Adipose tissue (tissue), 3 donors: Measurements from ENCODE around the gene CDH4. TPM values are rescaled to one million over a fixed set of nuclear protein-coding genes. Genes with fewer than 3 reads are reported as not detected.

Experiments used
- H3K27ac ChIP-seq: one replicate; pipeline ENCODE4 v1.5.1; 2013; ENCODE audit warnings: low read depth, low read length
- WGBS, 3 donors: extraction: QIAGEN DNeasy Blood & Tissue Kit; methylation state at CpG; one replicate each; pipeline ENCODE4 v1.1.7; 2013; 5-methylcytosine and 5-hydroxymethylcytosine counted together
- polyA plus RNA-seq, 3 donors: library from polyadenylated mRNA; stranded (reverse); fragments of 200-250 nt; gene quantifications; one replicate each; pipeline ENCODE4 v1.2.3, GENCODE V29; 2013
- donor health status: healthy with polysubstance abuse.
- donor health status: Bipolar disorder and iron deficiency.
- donor health status: healthy.

CDH4 gene
- polyA plus RNA-seq, 3 donors, result 0.04 to 0.11 (median 0.05) TPM

DNA sequence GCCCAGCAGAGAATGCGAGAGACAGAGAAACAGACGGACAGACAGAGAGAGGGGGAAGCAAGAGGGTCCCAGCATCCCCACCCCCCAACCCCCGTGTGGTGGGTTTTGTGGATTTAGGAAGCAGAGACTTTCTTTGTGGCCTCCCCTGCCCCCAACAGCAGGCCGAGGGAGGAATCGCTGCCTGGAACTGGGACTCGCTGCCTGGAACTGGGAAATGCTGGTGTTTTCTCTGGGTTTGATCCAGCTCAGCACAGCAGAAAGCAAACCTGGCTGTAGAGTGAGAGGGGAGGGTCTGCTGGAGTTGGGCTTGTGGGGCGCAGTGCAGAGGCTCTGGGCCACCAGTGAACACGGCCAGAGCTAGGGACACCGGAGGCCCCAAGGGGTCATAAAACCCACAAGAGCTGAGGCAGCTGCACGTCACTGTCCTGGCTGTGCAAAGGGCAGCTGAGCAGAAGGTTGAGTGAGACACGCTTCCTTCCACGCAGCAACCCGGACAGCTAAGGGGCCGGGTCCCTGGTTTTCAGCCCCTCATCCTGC, 631.9 kb downstream of the CDH4 start:
- WGBS, 3 donors, result 40 to 67% (median 64%) methylated on average over 14 of the region's 14 CpGs
- H3K27ac ChIP-seq, result no peak overlapping the region

DNA sequence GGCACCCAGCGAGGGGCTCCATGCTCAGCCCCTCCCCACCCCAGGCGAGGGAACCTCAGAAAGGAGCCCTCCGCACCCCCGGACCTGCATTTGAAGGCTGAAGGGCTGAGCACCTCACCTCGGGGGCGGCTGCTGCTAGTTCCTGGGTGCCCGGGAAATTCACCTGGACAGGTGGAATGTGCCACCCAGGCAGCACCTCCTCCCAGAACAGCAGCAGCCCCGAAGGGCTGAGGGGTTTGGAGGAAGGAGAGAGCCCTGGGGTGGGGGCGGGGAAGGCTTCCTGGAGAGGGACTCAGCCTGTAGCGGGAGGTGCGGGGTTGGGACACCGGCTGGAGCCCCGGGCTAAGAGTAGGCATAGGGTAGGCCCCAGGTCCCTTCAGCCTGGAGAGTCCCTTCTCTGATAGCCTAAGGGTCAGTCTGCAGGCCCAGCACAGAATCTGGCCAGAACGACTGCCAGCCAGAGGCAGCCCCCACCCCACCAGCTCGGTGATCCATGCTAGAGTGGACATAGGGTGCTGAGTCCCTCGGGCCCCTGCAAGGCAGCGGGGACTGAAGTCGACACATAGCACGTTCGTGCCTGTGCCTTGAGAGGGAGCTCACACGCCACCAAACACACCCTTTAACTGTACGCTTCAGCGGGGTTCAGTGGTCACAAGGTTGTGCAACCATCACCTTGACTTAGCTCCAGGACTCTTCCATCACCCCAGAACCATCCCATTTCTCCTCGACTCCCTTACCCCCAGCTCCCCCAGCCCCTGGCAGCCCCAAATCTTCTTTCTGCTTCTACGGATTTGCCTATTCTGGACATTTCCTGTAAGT, 632.7 kb downstream of the CDH4 start:
- WGBS, 3 donors, result 68 to 84% (median 81%) methylated on average over 22 to 25 of the region's 25 CpGs
- H3K27ac ChIP-seq, result no peak overlapping the region

- no peak overlapping the region for H3K27ac ChIP-seq
- WGBS, 3 donors, result 77 to 84% (median 80%) methylated on average over 20 to 21 of the region's 21 CpGs
Observed at GRCh38 chr20:61885759-61886715, 634.0 kb downstream of the CDH4 start.

DNA sequence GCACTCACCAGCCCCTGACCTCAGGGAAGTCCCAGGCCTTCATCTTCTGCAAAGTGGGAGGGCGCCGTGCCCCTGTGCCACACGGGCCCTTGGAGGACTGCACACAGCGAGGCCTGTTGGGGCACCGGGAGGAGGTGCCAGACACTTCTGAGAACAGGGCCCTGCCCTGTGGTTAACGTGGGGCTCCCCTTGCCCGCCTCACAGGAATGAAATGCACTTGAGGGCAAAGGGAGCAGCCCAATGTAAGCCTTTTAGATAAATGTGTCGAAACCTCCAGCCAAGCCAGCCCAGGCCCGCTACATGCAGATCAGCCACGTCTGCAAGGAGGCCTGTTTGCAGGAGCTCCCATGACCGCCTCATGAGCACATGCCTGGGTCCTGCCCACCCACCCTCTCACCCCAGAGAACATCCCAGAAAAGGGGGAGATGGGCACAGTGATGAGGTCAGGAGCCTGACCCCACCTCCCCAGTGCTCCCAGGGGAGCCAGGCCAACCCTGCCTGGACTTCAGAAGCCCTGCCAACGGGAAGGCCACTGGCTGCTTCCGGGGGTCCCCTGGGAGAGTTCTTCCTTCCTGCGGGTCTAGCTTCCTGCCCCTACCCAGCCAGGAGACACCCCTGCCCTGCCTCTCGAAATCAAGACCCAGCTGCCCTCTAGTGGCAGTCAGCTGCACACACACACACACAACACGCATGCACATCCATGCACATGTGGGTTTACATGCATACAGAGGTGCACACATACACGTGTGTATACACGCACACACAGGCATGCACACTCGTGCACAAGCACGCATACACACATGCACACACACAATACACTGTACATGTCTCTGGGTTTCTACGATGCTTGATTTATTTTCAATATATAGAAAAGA, 634.9 kb downstream of the CDH4 start:
- H3K27ac ChIP-seq, result no peak overlapping the region
- WGBS, 3 donors, result 44 to 49% (median 48%) methylated on average over 21 of the region's 21 CpGs

GRCh38 chr20:61887596-61888093, 635.6 kb downstream of the CDH4 start:
- WGBS, 3 donors, result 51 to 61% (median 61%) methylated on average over 13 of the region's 13 CpGs
- no peak overlapping the region for H3K27ac ChIP-seq

GRCh38 chr20:61888101-61888865, 636.2 kb downstream of the CDH4 start:
- H3K27ac ChIP-seq, result no peak overlapping the region
- 90 to 95% (median 92%) methylated on average over 19 of the region's 19 CpGs for WGBS, 3 donors

GRCh38 chr20:61889659-61890058, 637.6 kb downstream of the CDH4 start:
- 93 to 97% (median 97%) methylated on average over 1 of the region's 1 CpG for WGBS, 3 donors
- no peak overlapping the region for H3K27ac ChIP-seq

DNA sequence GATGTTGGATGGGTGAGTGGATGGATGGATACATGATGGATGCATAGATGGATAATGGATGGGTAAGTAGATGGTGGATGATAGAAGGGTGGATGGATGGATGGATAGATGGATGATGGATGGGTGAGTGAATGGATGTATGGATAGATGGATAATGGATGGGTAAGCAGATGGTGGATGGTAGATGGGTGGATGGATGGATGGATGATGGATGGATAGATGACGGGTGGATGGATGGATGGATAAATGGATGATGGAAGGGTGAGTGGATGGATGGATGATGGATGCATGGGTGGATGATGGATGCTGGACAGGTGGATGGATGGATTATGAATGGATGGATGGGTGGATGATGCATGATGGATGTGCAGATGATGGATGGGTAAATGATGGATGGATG, 638.1 kb downstream of the CDH4 start:
- no peak overlapping the region for H3K27ac ChIP-seq
- WGBS, 3 donors, result 0 to 52% (median 2%) methylated on average over 1 of the region's 1 CpG

GRCh38 chr20:61891476-61891875, 639.4 kb downstream of the CDH4 start:
- 62 to 67% (median 66%) methylated on average over 6 of the region's 6 CpGs for WGBS, 3 donors
- no peak overlapping the region for H3K27ac ChIP-seq

GRCh38 chr20:61891916-61892649, 640.0 kb downstream of the CDH4 start:
- no peak overlapping the region for H3K27ac ChIP-seq
- WGBS, 3 donors, result 71 to 77% (median 71%) methylated on average over 6 of the region's 6 CpGs

- 86 to 91% (median 89%) methylated on average over 22 of the region's 22 CpGs for WGBS, 3 donors
- no peak overlapping the region for H3K27ac ChIP-seq
Observed at GRCh38 chr20:61895016-61895415, 643.0 kb downstream of the CDH4 start.

DNA sequence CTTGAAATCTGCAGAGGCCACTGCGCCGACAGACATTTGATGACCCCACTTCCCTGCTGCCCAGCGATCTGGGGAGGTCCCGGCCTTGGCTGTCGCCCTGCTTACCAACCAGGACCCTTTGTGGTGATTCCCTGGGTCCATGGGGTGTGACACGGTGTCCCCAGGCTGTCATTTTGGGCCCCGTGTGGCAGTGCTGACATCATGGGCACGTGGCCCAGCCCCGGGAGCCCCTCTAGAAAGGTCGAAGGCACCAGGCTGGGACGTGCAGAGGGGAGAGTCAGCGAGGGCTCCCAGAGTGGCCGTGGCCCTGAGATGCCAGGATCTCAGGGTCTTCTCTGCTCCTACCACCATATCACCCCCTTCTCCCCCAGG, 643.6 kb downstream of the CDH4 start:
- 72 to 81% (median 78%) methylated on average over 10 to 13 of the region's 13 CpGs for WGBS, 3 donors
- no peak overlapping the region for H3K27ac ChIP-seq

GRCh38 chr20:61896058-61896961, 644.2 kb downstream of the CDH4 start:
- H3K27ac ChIP-seq, result no peak overlapping the region
- 23 to 33% (median 29%) methylated on average over 27 to 28 of the region's 28 CpGs for WGBS, 3 donors

- WGBS, 3 donors, result 84 to 88% (median 88%) methylated on average over 26 of the region's 26 CpGs
- H3K27ac ChIP-seq, result no peak overlapping the region
Observed at GRCh38 chr20:61897401-61898295, 645.6 kb downstream of the CDH4 start.

- no peak overlapping the region for H3K27ac ChIP-seq
- 74 to 82% (median 74%) methylated on average over 8 of the region's 8 CpGs for WGBS, 3 donors
Observed at GRCh38 chr20:61898405-61898804, 646.3 kb downstream of the CDH4 start.
